ENCODE results near the gene MSI1. TPM values are rescaled to one million over a fixed set of nuclear protein-coding genes. Genes with fewer than 3 reads are reported as not detected.

MSI1 gene
- total and polyA plus RNA-seq, 2 of the 13 experiments (the other 11 are each of a cell fraction or from before 2014, with no cell fraction given) = 0.09 to 0.46 TPM

- 51% methylated on average over 7 of the region's 7 CpGs for WGBS (ENCODE audit: low lambda C conversion rate)
- DNase-seq (ENCODE audit: low spot score) (no peak), FAIRE-seq (no peak), ATAC-seq (no peak)
- Histone ChIP-seq H3K79me2 (ENCODE audit: insufficient read depth, low read length) (no peaks in the 10 kb centered on the region), H3K9ac (ENCODE audit: insufficient read depth, low read depth, low read length) (no peak overlapping the region), H3K27me3 (ENCODE audit: control insufficient read depth in 1 of 2, insufficient read depth in 2 of 2, low read length in 2 of 2) (peaks cover 9 to 36% of the 10 kb centered on the region in 2 experiments; a peak in 4 of 5 replicates), H4K20me1 (ENCODE audit: insufficient read depth, low read length) (no peaks in the 10 kb centered on the region), H2AFZ (ENCODE audit: low read length) (no peak overlapping the region), H3K27ac (ENCODE audit: extremely low read length, insufficient read depth, low read length) (no peak overlapping the region), H3K4me3 (replicated peaks in 1 of 3; ENCODE audit: insufficient read depth in 1 of 3, low read depth in 2 of 3, low read length in 3 of 3) (no peak overlapping the region), H3K9me3 (ENCODE audit: low read length) (no peaks in the 10 kb centered on the region), H3K4me2 (ENCODE audit: low read depth, low read length) (peak overlapping the region; percentile 32), H3K36me3 (replicated peaks in 1 of 2; ENCODE audit: control insufficient read depth in 1 of 2, insufficient read depth in 2 of 2, low read length in 2 of 2) (no peaks in the 10 kb centered on the region), H3K4me1 (ENCODE audit: insufficient read depth, low read length) (peaks cover 40% of the 10 kb centered on the region)
- ChIA-PET POLR2A (interaction anchor here (0.9 to 1.5 kb wide), 4 partner anchors 10 to 75 kb away, joined by 3 to 8 read pairs (median 4); partner anchors contain the start of gene COX6A1), CTCF (ENCODE audit: low intra/inter-chr PET ratio, low total read pairs) (interaction anchor here (0.7 kb wide), 1 partner anchor 10 kb away, joined by 3 read pairs; no protein-coding TSS in a partner anchor)
- no TSS peak for BruUV-seq (replicated peaks)
- TF ChIP-seq RFXANK (CRISPR knock-in tag; IDR thresholded peaks at IDR 0.05) (no peak), KMT2A (CRISPR knock-in tag; IDR thresholded peaks at IDR 0.05) (no peak), ZNF644 (CRISPR knock-in tag; IDR thresholded peaks at IDR 0.05; ENCODE audit: low read depth) (no peak)
- in situ Hi-C loops (cut with HindIII; ENCODE audit: extremely low pct_ligation_motif_present, low pct_unique_long_range_greater_than_20kb) = no loop called here
- intact Hi-C loops (cut with micrococcal nuclease; ENCODE audit: unreplicated experiment) = loop anchor here (5.0 kb wide), 1 partner anchor 39 kb away; the partner anchor contains the start of gene PLA2G1B
Observed at GRCh38 chr12:120366341-120366705, 2.6 kb downstream of the MSI1 start.

GRCh38 chr12:120365675-120366340 lies 3.2 kb downstream of the MSI1 start:
- Histone ChIP-seq H2AFZ (ENCODE audit: low read length) (no peak overlapping the region), H3K27me3 (ENCODE audit: control insufficient read depth in 1 of 2, insufficient read depth in 2 of 2, low read length in 2 of 2) (peaks cover 9 to 31% of the 10 kb centered on the region in 2 experiments; a peak in 4 of 5 replicates), H3K4me3 (replicated peaks in 1 of 3; ENCODE audit: insufficient read depth in 1 of 3, low read depth in 2 of 3, low read length in 3 of 3) (0 out of 6 replicates have a peak overlapping the region, but pooled peaks of 1 of the 3 experiments have one; percentile 0), H3K79me2 (ENCODE audit: insufficient read depth, low read length) (no peaks in the 10 kb centered on the region), H3K4me2 (ENCODE audit: low read depth, low read length) (peak overlapping the region; percentile 32), H4K20me1 (ENCODE audit: insufficient read depth, low read length) (no peaks in the 10 kb centered on the region), H3K4me1 (ENCODE audit: insufficient read depth, low read length) (peaks cover 40% of the 10 kb centered on the region), H3K27ac (ENCODE audit: extremely low read length, insufficient read depth, low read length) (no peak overlapping the region), H3K9ac (ENCODE audit: insufficient read depth, low read depth, low read length) (no peak overlapping the region), H3K9me3 (ENCODE audit: low read length) (no peaks in the 10 kb centered on the region), H3K36me3 (replicated peaks in 1 of 2; ENCODE audit: control insufficient read depth in 1 of 2, insufficient read depth in 2 of 2, low read length in 2 of 2) (no peaks in the 10 kb centered on the region)
- FAIRE-seq = peak; percentile 79
- intact Hi-C loops (cut with micrococcal nuclease; ENCODE audit: unreplicated experiment) (loop anchor here (5.0 kb wide), 1 partner anchor 39 kb away; the partner anchor contains the start of gene PLA2G1B), in situ Hi-C loops (cut with HindIII; ENCODE audit: extremely low pct_ligation_motif_present, low pct_unique_long_range_greater_than_20kb) (no loop called here)
- whole genome bisulfite sequencing (ENCODE audit: low lambda C conversion rate) = 0% methylated on average over 11 of the region's 13 CpGs
- peak; percentile 49 for ATAC-seq
- CTCF ChIA-PET (ENCODE audit: low intra/inter-chr PET ratio, low total read pairs) = no interaction called here
- BruUV-seq (replicated peaks) = no TSS peak
- POLR2A ChIA-PET = interaction anchor here (0.9 to 1.1 kb wide), 2 partner anchors 11 to 75 kb away, joined by 4 to 5 read pairs; no protein-coding TSS in a partner anchor
- DNase-seq (ENCODE audit: low spot score) = peak; percentile 61
- TF ChIP-seq ZMYM2 (CRISPR knock-in tag; IDR thresholded peaks at IDR 0.05) (peak; percentile 92), ZNF292 (CRISPR knock-in tag; IDR thresholded peaks at IDR 0.05; ENCODE audit: borderline replicate concordance, low read depth) (peak; percentile 50; the same call in 1 of the 2 replicates), MTA1 (CRISPR knock-in tag; IDR thresholded peaks at IDR 0.05; ENCODE audit: borderline replicate concordance) (no peak), PHF21A (CRISPR knock-in tag; IDR thresholded peaks at IDR 0.05) (0 out of 2 replicates have a peak, but pooled peaks have one; percentile 29), ZNF512B (CRISPR knock-in tag; IDR thresholded peaks at IDR 0.05; ENCODE audit: borderline replicate concordance) (no peak), NFE2 (CRISPR knock-in tag; IDR thresholded peaks at IDR 0.05) (no peak), ZEB1 (IDR thresholded peaks at IDR 0.05; ENCODE audit: insufficient replicate concordance, low read depth) (peak; percentile 52), SOX6 (IDR thresholded peaks at IDR 0.05) (no peak), SOX6 (CRISPR knock-in tag; IDR thresholded peaks at IDR 0.05) (peak; percentile 77), HOXA3 (CRISPR knock-in tag; IDR thresholded peaks at IDR 0.05) (0 out of 2 replicates have a peak, but pooled peaks have one; percentile 24), ZNF275 (CRISPR knock-in tag; IDR thresholded peaks at IDR 0.05; ENCODE audit: borderline replicate concordance) (no peak), BCL6 (CRISPR knock-in tag; IDR thresholded peaks at IDR 0.05) (peak; percentile 7; the same call in 1 of the 2 replicates)
